ELR (cell line): Measurements from ENCODE around the gene HAX1.
"Not testable (repeated sequence)": the region's sequence is repeated elsewhere in the genome, so short reads cannot be mapped to it uniquely, and the experiment has no call there.

ENCODE experiments used
- DNase-seq: peaks from one replicate; pipeline ENCODE4 v3.0.0-alpha.2; 2015; ENCODE audit warnings: low read depth

Gene HAX1

DNA sequence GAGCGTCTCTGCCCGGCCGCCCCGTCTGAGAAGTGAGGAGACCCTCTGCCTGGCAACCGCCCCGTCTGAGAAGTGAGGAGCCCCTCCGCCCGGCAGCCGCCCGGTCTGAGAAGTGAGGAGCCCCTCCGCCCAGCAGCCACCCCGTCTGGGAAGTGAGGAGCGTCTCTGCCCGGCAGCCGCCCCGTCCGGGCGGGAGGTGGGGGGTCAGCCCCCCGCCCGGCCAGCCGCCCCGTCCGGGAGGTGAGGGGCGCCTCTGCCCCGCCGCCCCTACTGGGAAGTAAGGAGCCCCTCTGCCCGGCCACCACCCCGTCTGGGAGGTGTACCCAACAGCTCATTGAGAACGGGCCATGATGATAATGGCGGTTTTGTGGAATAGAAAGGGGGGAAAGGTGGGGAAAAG is 15.2 kb downstream of the HAX1 start:
- DNase-seq = not testable (repeated sequence)

DNA sequence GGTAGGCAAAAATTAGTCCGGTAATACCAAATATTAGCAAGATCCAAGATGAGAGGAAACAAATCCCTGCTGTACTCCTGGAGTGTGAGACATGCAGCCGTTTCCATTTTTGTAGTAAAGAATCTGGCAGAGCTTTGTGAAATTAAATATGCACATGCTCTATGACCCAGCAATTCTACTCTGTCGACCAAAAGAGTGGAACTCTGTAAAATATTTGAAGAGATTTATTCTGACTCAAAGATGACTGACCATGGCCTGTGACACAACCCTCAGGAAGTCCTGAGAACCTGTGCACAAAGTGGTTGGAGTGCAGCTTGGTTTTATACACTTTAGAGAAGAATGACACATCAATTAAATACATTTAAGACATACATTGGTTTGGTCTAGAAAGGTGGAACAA is 16.2 kb downstream of the HAX1 start:
- peak; percentile 34 for DNase-seq

DNA sequence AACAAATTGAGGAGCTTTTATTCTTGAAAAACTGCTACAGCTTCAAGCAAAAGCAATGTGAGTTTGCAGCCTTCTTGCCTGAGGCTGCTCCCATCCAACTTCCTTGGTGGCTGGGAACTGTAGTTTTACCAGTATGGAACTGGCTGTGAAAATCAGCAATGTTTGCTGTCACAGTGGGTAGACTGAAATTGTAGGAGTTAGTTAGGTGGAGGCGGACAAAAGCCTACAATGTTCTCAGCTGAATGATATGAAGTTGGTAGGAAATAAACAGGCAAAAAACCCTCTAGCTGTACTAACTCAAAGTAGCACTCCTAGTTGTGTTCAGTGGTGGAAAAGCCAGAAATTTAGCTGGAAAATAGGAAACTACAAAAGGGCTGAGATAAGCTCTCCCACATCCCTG is 18.5 kb downstream of the HAX1 start:
- no peak for DNase-seq

GRCh38 chr1:154295408-154296235 is 23.2 kb downstream of the HAX1 start:
- no peak for DNase-seq

GRCh38 chr1:154301582-154301981 is 29.2 kb downstream of the HAX1 start:
- no peak for DNase-seq

GRCh38 chr1:154304664-154305337 is 32.4 kb downstream of the HAX1 start:
- DNase-seq = peak; percentile 60

GRCh38 chr1:154306151-154306550 is 33.7 kb downstream of the HAX1 start:
- DNase-seq = no peak

GRCh38 chr1:154307670-154308270 is 35.3 kb downstream of the HAX1 start:
- DNase-seq = not testable (repeated sequence)

DNA sequence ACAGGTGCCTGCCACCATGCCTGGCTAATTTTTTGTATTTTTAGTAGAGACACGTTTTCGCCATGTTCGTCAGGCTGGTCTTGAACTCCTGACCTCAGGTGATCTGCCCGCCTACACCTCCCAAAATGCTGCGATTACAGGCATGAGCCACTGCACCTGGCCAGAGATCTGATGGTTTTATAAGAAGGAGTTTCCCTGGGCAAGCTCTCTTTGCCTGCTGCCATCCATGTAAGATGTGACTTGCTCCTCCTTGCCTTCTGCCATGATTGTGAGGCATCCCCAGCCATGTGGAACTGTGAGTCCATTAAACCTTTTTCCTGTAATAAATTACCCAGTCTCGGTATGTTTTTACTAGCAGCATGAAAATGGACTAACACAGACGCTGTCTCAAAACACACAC is 36.7 kb downstream of the HAX1 start:
- DNase-seq = not testable (repeated sequence)

DNA sequence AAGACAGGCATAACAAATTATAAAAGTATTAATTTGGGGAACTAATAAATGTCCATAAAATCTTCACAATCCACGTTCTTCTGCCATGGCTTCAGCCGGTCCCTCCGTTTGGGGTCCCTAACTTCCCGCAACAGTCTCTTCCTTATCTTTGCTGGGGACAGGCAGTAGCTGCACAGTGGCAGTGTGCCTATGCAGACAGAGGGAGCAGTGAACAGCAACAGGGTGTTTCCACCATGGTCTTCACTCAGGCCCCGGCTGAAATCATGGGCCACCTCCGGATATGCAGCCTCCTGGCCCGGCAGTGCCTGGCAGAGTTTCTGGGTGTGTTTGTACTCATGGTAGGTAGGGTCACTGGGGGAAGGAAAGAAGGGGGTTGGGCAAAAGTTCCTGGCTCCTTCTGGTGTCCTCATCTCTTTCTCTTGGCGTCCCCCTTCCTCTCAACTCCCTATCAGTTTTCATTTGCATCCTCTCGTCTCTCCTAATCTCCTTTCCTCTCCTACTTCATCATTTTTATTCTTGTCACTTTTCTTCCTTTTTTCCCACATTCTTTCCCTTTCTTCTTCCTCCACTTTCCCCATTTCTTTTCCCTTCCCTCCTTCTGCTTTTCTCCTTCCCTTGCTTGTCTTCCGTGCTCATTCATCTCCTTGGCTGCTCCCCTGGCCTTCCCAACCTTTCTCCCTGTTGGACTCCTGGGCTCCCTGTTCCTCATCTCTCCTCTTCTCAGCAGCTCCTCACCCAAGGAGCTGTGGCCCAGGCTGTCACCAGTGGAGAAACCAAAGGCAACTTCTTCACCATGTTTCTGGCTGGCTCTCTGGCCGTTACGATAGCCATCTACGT is 40.0 kb downstream of the HAX1 start:
- DNase-seq = not testable (repeated sequence)

DNA sequence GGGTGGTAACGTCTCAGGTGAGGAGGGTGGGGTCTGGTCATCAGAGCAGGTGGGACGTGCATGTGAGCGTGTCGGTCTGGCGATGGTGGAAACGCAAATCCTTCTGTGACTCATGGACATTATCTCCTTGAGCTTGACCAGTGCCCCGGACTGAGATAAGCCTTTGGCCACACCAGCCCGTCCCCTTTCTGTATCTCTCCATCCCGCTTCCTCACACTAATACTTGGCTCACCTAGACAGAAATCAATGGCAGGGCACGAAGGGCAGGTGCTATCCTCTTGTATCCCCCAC is 40.6 kb downstream of the HAX1 start:
- DNase-seq = no peak

DNA sequence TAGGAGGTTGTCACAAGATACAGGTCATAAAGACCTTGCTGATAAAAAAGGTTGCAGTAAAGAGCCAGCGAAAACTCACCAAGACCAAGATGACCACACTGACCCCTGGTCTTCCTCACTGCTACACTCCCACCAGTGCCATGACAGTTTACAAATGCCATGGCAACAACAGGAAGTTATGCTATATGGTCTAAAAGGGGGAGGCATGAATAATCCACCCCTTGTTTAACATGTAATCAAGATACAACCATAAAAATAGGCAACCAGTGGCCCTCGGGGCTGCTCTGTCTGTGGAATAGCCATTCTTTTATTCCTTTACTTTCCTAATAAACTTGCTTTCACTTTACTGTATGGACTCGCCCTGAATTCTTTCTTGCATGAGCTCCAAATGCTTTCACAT is 41.8 kb downstream of the HAX1 start:
- DNase-seq = not testable (repeated sequence)

DNA sequence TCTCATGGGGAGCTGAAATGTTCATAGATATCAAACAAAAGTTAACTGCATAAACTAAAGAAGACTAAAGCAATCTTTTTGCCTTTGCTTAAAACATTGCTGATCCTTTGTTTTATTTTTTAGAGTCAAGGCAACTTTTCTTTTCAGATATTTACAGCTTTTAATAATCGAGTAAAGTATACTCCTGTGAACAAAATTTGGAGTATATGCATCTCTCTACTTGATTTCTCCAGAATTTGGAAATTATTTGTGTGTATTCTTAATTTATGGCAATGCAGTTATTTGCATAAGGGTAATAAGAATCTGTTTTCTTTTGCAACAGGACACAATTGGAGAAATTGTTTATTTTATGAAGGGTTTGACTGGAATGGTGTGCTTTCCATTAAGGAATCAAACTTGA is 44.3 kb downstream of the HAX1 start:
- no peak for DNase-seq

DNA sequence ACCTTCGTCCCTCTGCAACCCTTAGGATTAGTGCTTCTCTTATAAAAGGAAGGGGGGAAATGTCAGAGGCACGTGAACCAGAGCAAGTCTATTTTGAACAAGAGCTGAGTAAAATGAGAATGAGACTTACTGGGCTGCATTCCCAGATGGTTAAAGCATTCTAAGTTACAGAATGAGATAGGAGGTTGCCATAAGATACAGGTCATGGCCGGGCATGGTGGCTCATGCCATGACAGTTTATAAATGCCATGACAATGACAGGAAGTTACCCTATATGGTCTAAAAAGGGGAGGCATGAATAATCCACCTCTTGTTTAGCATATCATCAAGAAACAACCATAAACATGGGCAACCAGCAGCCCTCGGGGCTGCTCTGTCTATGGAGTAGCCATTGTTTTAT is 46.0 kb downstream of the HAX1 start:
- no peak for DNase-seq

DNA sequence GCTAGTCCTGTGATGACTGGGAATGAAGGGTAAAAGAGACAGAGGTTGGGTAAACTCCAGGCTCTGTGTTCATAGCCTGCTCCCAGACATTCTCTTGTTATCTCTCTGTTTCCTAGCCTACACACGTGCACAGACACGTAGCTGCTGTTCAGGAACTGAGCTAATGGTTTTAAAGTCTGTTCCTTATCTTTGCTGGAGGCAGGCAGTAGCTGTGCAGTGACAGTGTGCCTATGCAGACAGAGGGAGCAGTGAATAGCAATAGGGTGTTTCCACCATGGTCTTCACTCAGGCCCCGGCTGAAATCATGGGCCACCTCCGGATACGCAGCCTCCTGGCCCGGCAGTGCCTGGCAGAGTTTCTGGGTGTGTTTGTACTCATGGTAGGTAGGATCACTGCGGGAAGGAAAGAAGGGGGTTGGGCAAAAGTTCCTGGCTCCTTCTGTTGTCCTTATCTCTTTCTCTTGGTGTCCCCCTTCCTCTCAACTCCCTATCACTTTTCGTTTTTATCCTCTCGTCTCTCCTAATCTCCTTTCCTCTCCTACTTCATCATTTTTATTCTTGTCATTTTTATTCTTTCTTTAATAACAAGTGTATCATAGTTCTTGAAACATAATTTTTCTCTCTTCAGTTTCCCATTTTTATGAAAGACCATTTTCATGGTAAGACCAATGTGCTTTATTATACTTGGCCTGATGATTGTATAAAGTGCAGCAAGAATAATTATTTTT is 48.6 kb downstream of the HAX1 start, which contains the start of gene AQP10:
Gene AQP10, plus strand, starts transcription at position 212 of the 727 bp plus-strand sequence. Its CDS starts 63 bp downstream, at position 275.
- no peak for DNase-seq

- not testable (repeated sequence) for DNase-seq
Measured at GRCh38 chr1:154321609-154321934, 49.1 kb downstream of the HAX1 start.

- DNase-seq = no peak
Measured at GRCh38 chr1:154323493-154323892, 51.1 kb downstream of the HAX1 start.

- no peak for DNase-seq
Measured at GRCh38 chr1:154324241-154324640, 51.8 kb downstream of the HAX1 start.

GRCh38 chr1:154324669-154325582 is 52.5 kb downstream of the HAX1 start, which contains the start of gene ATP8B2:
ATP8B2 (plus strand) TSS chr1:154325525; CDS start chr1:154328142, 2,617 bp downstream.
- DNase-seq = peak; percentile 82
